ENCODE data around the gene CCNH. TPM values are rescaled to one million over a fixed set of nuclear protein-coding genes. Genes with fewer than 3 reads are reported as not detected.

Gene CCNH
- polyA plus RNA-seq, 1 of the 3 experiments (the other 2 are of a cell fraction): 29.1 TPM

DNA sequence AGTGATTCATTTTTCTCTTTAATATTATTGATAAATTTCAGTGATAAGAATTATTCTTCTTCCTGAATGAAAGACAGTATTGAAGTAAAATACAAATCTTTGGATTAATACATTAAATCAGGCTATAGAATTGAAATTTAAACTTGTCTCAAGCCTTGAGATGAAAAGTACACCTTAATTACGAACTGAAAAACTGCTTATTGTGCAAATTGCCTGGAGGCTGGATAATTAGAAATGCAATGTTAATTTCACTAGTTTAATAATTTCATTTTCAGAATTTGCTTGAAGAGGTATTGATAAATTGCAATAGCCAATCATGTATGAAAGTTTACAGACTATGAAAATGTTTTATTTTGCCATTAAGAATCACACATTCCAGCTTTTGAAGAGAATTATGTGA is 11.0 kb upstream of the CCNH start:
- no peaks in the 10 kb centered on the region for H3K9me2 ChIP-seq
- H3K4me1 ChIP-seq (ENCODE audit: control insufficient read depth in 1 of 2, insufficient read depth in 2 of 2, low read depth in 1 of 2, low read length in 1 of 2): peaks cover 0 to 2% of the 10 kb centered on the region in 2 experiments; a peak in 1 of 4 replicates
- H3K9ac ChIP-seq: no peak overlapping the region
- no peak for DNase-seq
- no peaks in the 10 kb centered on the region for H3K27me3 ChIP-seq (ENCODE audit: insufficient read depth)
- no peak overlapping the region for H3K27ac ChIP-seq (ENCODE audit: low read depth in 2 of 2, low read length in 1 of 2)
- H2AFZ ChIP-seq (ENCODE audit: low read depth): no peak overlapping the region
- no peaks in the 10 kb centered on the region for H3K36me3 ChIP-seq (replicated peaks in 1 of 2; ENCODE audit: control insufficient read depth in 1 of 2, insufficient read depth in 2 of 2, low read length in 1 of 2)
- no peaks in the 10 kb centered on the region for H3F3A ChIP-seq (replicated peaks; ENCODE audit: insufficient read depth)
- ChIA-PET CTCF (interaction anchor here (0.8 to 1.1 kb wide), 3 partner anchors 11 to 358 kb away, joined by 3 to 5 read pairs (median 3); partner anchors contain the start of gene CCNH), POLR2A (no interaction called here)
- no peaks in the 10 kb centered on the region for H4K20me1 ChIP-seq (ENCODE audit: insufficient read depth)
- TF ChIP-seq NFIC (IDR thresholded peaks at IDR 0.05; ENCODE audit: borderline replicate concordance) (no peak), EZH2phosphoT487 (IDR thresholded peaks at IDR 0.05; ENCODE audit: borderline replicate concordance, low read depth) (no peak), EP300 (IDR thresholded peaks at IDR 0.05; ENCODE audit: borderline replicate concordance in 1 of 2, low read depth in 1 of 2, low read length in 1 of 2) (no peak), FOXJ3 (CRISPR knock-in tag; IDR thresholded peaks at IDR 0.05) (no peak), RFX5 (IDR thresholded peaks at IDR 0.05; ENCODE audit: low read length) (no peak), ELF1 (IDR thresholded peaks at IDR 0.05) (no peak), GABPA (IDR thresholded peaks at IDR 0.05; ENCODE audit: low read depth) (no peak), POLR2AphosphoS5 (IDR thresholded peaks at IDR 0.05; ENCODE audit: low read depth, low read length) (no peak), RCOR1 (IDR thresholded peaks at IDR 0.05; ENCODE audit: low read length) (no peak), MEF2A (IDR thresholded peaks at IDR 0.05; ENCODE audit: borderline replicate concordance, low read depth) (no peak), SIN3A (IDR thresholded peaks at IDR 0.05; ENCODE audit: borderline replicate concordance, low read depth, low read length) (no peak), GATA2 (CRISPR knock-in tag; IDR thresholded peaks at IDR 0.05) (no peak)
- TF ChIP-seq, protein P1, sequence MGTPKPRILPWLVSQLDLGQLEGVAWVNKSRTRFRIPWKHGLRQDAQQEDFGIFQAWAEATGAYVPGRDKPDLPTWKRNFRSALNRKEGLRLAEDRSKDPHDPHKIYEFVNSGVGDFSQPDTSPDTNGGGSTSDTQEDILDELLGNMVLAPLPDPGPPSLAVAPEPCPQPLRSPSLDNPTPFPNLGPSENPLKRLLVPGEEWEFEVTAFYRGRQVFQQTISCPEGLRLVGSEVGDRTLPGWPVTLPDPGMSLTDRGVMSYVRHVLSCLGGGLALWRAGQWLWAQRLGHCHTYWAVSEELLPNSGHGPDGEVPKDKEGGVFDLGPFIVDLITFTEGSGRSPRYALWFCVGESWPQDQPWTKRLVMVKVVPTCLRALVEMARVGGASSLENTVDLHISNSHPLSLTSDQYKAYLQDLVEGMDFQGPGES (IDR thresholded peaks at IDR 0.05; ENCODE audit: low read depth, low read length): no peak
- TF ChIP-seq, protein P2, sequence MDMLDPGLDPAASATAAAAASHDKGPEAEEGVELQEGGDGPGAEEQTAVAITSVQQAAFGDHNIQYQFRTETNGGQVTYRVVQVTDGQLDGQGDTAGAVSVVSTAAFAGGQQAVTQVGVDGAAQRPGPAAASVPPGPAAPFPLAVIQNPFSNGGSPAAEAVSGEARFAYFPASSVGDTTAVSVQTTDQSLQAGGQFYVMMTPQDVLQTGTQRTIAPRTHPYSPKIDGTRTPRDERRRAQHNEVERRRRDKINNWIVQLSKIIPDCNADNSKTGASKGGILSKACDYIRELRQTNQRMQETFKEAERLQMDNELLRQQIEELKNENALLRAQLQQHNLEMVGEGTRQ (IDR thresholded peaks at IDR 0.05; ENCODE audit: borderline replicate concordance, low read depth, low read length): no peak
- H3K9me3 ChIP-seq: no peaks in the 10 kb centered on the region
- no peak overlapping the region for H3K4me2 ChIP-seq
- H3K79me2 ChIP-seq (ENCODE audit: insufficient read depth): no peaks in the 10 kb centered on the region
- H3K4me3 ChIP-seq (ENCODE audit: low read depth in 2 of 2, low read length in 1 of 2): no peak overlapping the region
- 40% methylated on average over 1 of the region's 1 CpG for WGBS (ENCODE audit: low lambda C conversion rate)

DNA sequence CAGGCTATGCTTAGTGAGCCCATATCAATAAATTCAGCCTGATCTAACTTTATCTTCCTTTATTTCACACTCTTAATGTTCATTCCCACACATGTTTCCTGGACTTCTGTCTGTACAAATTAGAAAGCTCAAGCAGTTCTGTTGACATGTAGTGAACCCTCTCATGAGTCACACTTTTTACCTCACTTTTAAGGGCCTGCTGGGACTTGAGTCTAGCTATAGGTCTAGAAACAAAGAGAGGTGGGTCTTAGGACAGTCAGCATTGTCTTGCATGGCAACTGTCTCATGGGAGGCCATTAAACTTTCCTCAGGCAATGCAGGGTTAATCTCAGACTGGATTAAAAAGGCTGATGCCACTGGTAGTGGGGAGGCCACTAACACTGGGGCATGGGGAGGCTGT is 8.6 kb upstream of the CCNH start:
- ChIA-PET POLR2A (no interaction called here), CTCF (interaction anchor here (0.9 to 1.6 kb wide), 2 partner anchors 1270 to 1303 kb away, joined by 4 to 5 read pairs; no protein-coding TSS in a partner anchor)
- no peaks in the 10 kb centered on the region for H3F3A ChIP-seq (replicated peaks; ENCODE audit: insufficient read depth)
- no peaks in the 10 kb centered on the region for H3K79me2 ChIP-seq (ENCODE audit: insufficient read depth)
- no peak overlapping the region for H3K4me3 ChIP-seq (ENCODE audit: low read depth in 2 of 2, low read length in 1 of 2)
- TF ChIP-seq YY1 (IDR thresholded peaks at IDR 0.05; ENCODE audit: low read depth): no peak
- no peak for TF ChIP-seq NRF1 (IDR thresholded peaks at IDR 0.05; ENCODE audit: low read depth, low read length)
- no peak for TF ChIP-seq MEF2A (IDR thresholded peaks at IDR 0.05; ENCODE audit: borderline replicate concordance, low read depth)
- no peak for TF ChIP-seq ELF1 (IDR thresholded peaks at IDR 0.05)
- TF ChIP-seq RFX5 (IDR thresholded peaks at IDR 0.05; ENCODE audit: low read length): no peak
- no peak for TF ChIP-seq TEAD4 (IDR thresholded peaks at IDR 0.05; ENCODE audit: borderline replicate concordance, insufficient read depth)
- H3K36me3 ChIP-seq (replicated peaks in 1 of 2; ENCODE audit: control insufficient read depth in 1 of 2, insufficient read depth in 2 of 2, low read length in 1 of 2): no peaks in the 10 kb centered on the region
- no peaks in the 10 kb centered on the region for H3K9me3 ChIP-seq
- H3K4me2 ChIP-seq: no peak overlapping the region
- no peak overlapping the region for H3K27ac ChIP-seq (ENCODE audit: low read depth in 2 of 2, low read length in 1 of 2)
- no peaks in the 10 kb centered on the region for H3K9me2 ChIP-seq
- peaks cover 0 to 2% of the 10 kb centered on the region in 2 experiments; a peak in 1 of 4 replicates for H3K4me1 ChIP-seq (ENCODE audit: control insufficient read depth in 1 of 2, insufficient read depth in 2 of 2, low read depth in 1 of 2, low read length in 1 of 2)
- no peaks in the 10 kb centered on the region for H3K27me3 ChIP-seq (ENCODE audit: insufficient read depth)
- no peaks in the 10 kb centered on the region for H4K20me1 ChIP-seq (ENCODE audit: insufficient read depth)
- DNase-seq: no peak
- no peak overlapping the region for H3K9ac ChIP-seq
- H2AFZ ChIP-seq (ENCODE audit: low read depth): no peak overlapping the region
